ENCODE data around the gene HHIPL1. TPM values are rescaled to one million over a fixed set of nuclear protein-coding genes. Genes with fewer than 3 reads are reported as not detected.

Gene HHIPL1
- polyA plus RNA-seq, 2 of the 4 experiments (the other 2 are of a cell fraction) = 0.19 to 0.23 TPM

- WGBS (ENCODE audit: missing lambda C conversion rate) = 61% methylated on average over 3 of the region's 3 CpGs
- DNase-seq (ENCODE audit: low read depth in 1 of 2, low spot score in 1 of 2) (no peak), FAIRE-seq (no peak), ATAC-seq (no peak)
- Histone ChIP-seq H3K4me1 (no peaks in the 10 kb centered on the region), H3K4me2 (no peak overlapping the region), H3K27ac (no peak overlapping the region), H3K4me3 (no peak overlapping the region), H3K9me3 (0 out of 3 replicates have a peak, but pooled peaks cover 4% of the 10 kb centered on the region)
- POLR2A ChIA-PET = interaction anchor here (1.3 kb wide), 1 partner anchor 30 kb away, joined by 5 read pairs; the partner anchor contains the start of gene CYP46A1
- CTCF ChIA-PET = interaction anchor here (1.1 to 3.5 kb wide), 3 partner anchors 9 to 26 kb away, joined by 3 to 23 read pairs (median 8); no protein-coding TSS in a partner anchor
- TF ChIP-seq RARB (CRISPR knock-in tag; IDR thresholded peaks at IDR 0.05) (no peak), GATA3 (IDR thresholded peaks at IDR 0.05; ENCODE audit: borderline replicate concordance) (no peak), ESRRA (IDR thresholded peaks at IDR 0.05; ENCODE audit: borderline replicate concordance, low read length) (no peak), SMC3 (IDR thresholded peaks at IDR 0.05) (no peak), FOSL2 (IDR thresholded peaks at IDR 0.05) (no peak), FOSL2 (CRISPR knock-in tag; IDR thresholded peaks at IDR 0.05) (no peak), ZSCAN20 (CRISPR knock-in tag; IDR thresholded peaks at IDR 0.05) (no peak)
Measured at GRCh38 chr14:99713972-99714371, 69.0 kb downstream of the HHIPL1 start.

GRCh38 chr14:99715266-99716000 lies 70.5 kb downstream of the HHIPL1 start:
- no peak for TF ChIP-seq MYC (IDR thresholded peaks at IDR 0.05; ENCODE audit: borderline replicate concordance, low read length)
- DNase-seq (ENCODE audit: low read depth in 1 of 2, low spot score in 1 of 2) (no peak), FAIRE-seq (no peak), ATAC-seq (no peak)
- 69% methylated on average over 24 of the region's 24 CpGs for WGBS (ENCODE audit: missing lambda C conversion rate)
- H3K4me2 ChIP-seq = no peak overlapping the region
- H3K27ac ChIP-seq = no peak overlapping the region
- H3K4me1 ChIP-seq = no peaks in the 10 kb centered on the region
- H3K9me3 ChIP-seq = 0 out of 3 replicates have a peak, but pooled peaks cover 4% of the 10 kb centered on the region
- POLR2A ChIA-PET = interaction anchor here (1.3 kb wide), 1 partner anchor 31 kb away, joined by 5 read pairs; the partner anchor contains the start of gene CYP46A1
- no peak overlapping the region for H3K4me3 ChIP-seq
- CTCF ChIA-PET = interaction anchor here (0.6 to 3.6 kb wide), 9 partner anchors 8 to 388 kb away, joined by 3 to 23 read pairs (median 5); no protein-coding TSS in a partner anchor

GRCh38 chr14:99716091-99716849 lies 71.3 kb downstream of the HHIPL1 start:
- FAIRE-seq (no peak), ATAC-seq (no peak; a peak in 1 of 6 replicates), DNase-seq (ENCODE audit: low read depth in 1 of 2, low spot score in 1 of 2) (no peak)
- 51% methylated on average over 10 of the region's 10 CpGs for WGBS (ENCODE audit: missing lambda C conversion rate)
- no peaks in the 10 kb centered on the region for H3K4me1 ChIP-seq
- no peak for TF ChIP-seq CBX2 (IDR thresholded peaks at IDR 0.05; ENCODE audit: borderline replicate concordance, low read depth)
- no peak for TF ChIP-seq RNF2 (IDR thresholded peaks at IDR 0.05; ENCODE audit: borderline replicate concordance, low read depth)
- TF ChIP-seq GATA3 (IDR thresholded peaks at IDR 0.05; ENCODE audit: borderline replicate concordance) = no peak
- no peak for TF ChIP-seq RFX5 (IDR thresholded peaks at IDR 0.05)
- TF ChIP-seq HOXA7 (CRISPR knock-in tag; IDR thresholded peaks at IDR 0.05) = no peak
- TF ChIP-seq HOXB13 (CRISPR knock-in tag; IDR thresholded peaks at IDR 0.05; ENCODE audit: low read depth) = no peak
- no peak for TF ChIP-seq ELK1 (IDR thresholded peaks at IDR 0.05; ENCODE audit: low read depth, low read length)
- TF ChIP-seq FOSB (CRISPR knock-in tag; IDR thresholded peaks at IDR 0.05) = no peak
- no peak for TF ChIP-seq ZNF302 (CRISPR knock-in tag; IDR thresholded peaks at IDR 0.05)
- TF ChIP-seq BHLHE40 (IDR thresholded peaks at IDR 0.05; ENCODE audit: low read depth, low read length) = no peak
- TF ChIP-seq FOXS1 (CRISPR knock-in tag; IDR thresholded peaks at IDR 0.05) = no peak
- no peak for TF ChIP-seq SMC3 (IDR thresholded peaks at IDR 0.05)
- TF ChIP-seq SREBF2 (IDR thresholded peaks at IDR 0.05) = no peak
- TF ChIP-seq MAFK (IDR thresholded peaks at IDR 0.05; ENCODE audit: partially characterized antibody) = no peak
- TF ChIP-seq HOXB5 (CRISPR knock-in tag; IDR thresholded peaks at IDR 0.05) = no peak
- no peak for TF ChIP-seq KDM1A (IDR thresholded peaks at IDR 0.05; ENCODE audit: low read depth)
- CTCF ChIA-PET = interaction anchor here (0.6 to 3.6 kb wide), 8 partner anchors 7 to 387 kb away, joined by 3 to 23 read pairs (median 4); no protein-coding TSS in a partner anchor
- no peak overlapping the region for H3K4me2 ChIP-seq
- no peak overlapping the region for H3K27ac ChIP-seq
- H3K9me3 ChIP-seq = 0 out of 3 replicates have a peak, but pooled peaks cover 4% of the 10 kb centered on the region
- no peak overlapping the region for H3K4me3 ChIP-seq
- POLR2A ChIA-PET = no interaction called here
